Neural progenitor cell (in vitro differentiated cells): Measurements from ENCODE around the gene LRP1.

Experiments used
- CTCF ChIP-seq: fragments of 200-600 bp; sonication (generic); IDR thresholded peaks from 2 replicates; pipeline ENCODE4 v1.5.1; 2017; ENCODE audit warnings: antibody characterized with exemption, mild to moderate bottlenecking
- EZH2 ChIP-seq: fragments of 200-600 bp; sonication (generic); IDR thresholded peaks from 2 replicates; pipeline ENCODE4 v1.6.1; 2017; ENCODE audit warnings: antibody characterized with exemption, mild to moderate bottlenecking, moderate library complexity
- EZH2phosphoT487 ChIP-seq: fragments of 200-600 bp; sonication (generic); IDR thresholded peaks from 2 replicates; pipeline ENCODE4 v1.6.1; 2017; ENCODE audit warnings: antibody characterized with exemption

- TF ChIP-seq CTCF: no peak
- TF ChIP-seq EZH2: no peak
- TF ChIP-seq EZH2phosphoT487: no peak
Observed at GRCh38 chr12:57191410-57191809, 63.1 kb downstream of the LRP1 start.
